ENCODE measurements around the gene SARM1.
"Not testable (repeated sequence)": the region's sequence is repeated elsewhere in the genome, so short reads cannot be mapped to it uniquely, and the experiment has no call there.

SARM1 gene

GRCh38 chr17:28397275-28397674, 25.8 kb downstream of the SARM1 start:
- DNase-seq, result no peak

- DNase-seq, result no peak
Observed at GRCh38 chr17:28397687-28398279, 26.3 kb downstream of the SARM1 start.

GRCh38 chr17:28398280-28398981, 26.9 kb downstream of the SARM1 start:
- DNase-seq, result no peak

GRCh38 chr17:28399808-28400207, 28.3 kb downstream of the SARM1 start:
- no peak for DNase-seq

- no peak for DNase-seq
Observed at GRCh38 chr17:28402224-28402630, 30.7 kb downstream of the SARM1 start.

- DNase-seq, result no peak
Observed at GRCh38 chr17:28402844-28403243, 31.4 kb downstream of the SARM1 start.

- no peak for DNase-seq
Observed at GRCh38 chr17:28404007-28404406, 32.5 kb downstream of the SARM1 start.

GRCh38 chr17:28404461-28404811, 32.9 kb downstream of the SARM1 start:
- no peak for DNase-seq

- DNase-seq, result no peak
Observed at GRCh38 chr17:28404812-28405570, 33.5 kb downstream of the SARM1 start.

- DNase-seq, result no peak
Observed at GRCh38 chr17:28405632-28406472, 34.4 kb downstream of the SARM1 start, which contains the start of gene SLC46A1. TSS of gene SLC46A1 (minus strand) at chr17:28406212. CDS start at chr17:28406114, 98 bp downstream.

GRCh38 chr17:28406473-28406814, 35.0 kb downstream of the SARM1 start:
- DNase-seq, result no peak

GRCh38 chr17:28407130-28407973, 35.9 kb downstream of the SARM1 start:
- DNase-seq, result no peak

- no peak for DNase-seq
Observed at GRCh38 chr17:28407974-28408306, 36.4 kb downstream of the SARM1 start.

GRCh38 chr17:28412099-28412498, 40.6 kb downstream of the SARM1 start:
- no peak for DNase-seq

- no peak for DNase-seq
Observed at GRCh38 chr17:28413804-28414203, 42.3 kb downstream of the SARM1 start.

- DNase-seq, result no peak
Observed at GRCh38 chr17:28415886-28416285, 44.4 kb downstream of the SARM1 start.

- DNase-seq, result no peak
Observed at GRCh38 chr17:28416703-28417311, 45.3 kb downstream of the SARM1 start.

GRCh38 chr17:28421787-28422305, 50.4 kb downstream of the SARM1 start:
- no peak for DNase-seq

GRCh38 chr17:28425206-28425605, 53.7 kb downstream of the SARM1 start:
- DNase-seq, result no peak

GRCh38 chr17:28426081-28426519, 54.6 kb downstream of the SARM1 start:
- no peak for DNase-seq

GRCh38 chr17:28427371-28427770, 55.9 kb downstream of the SARM1 start:
- DNase-seq, result no peak

- not testable (repeated sequence) for DNase-seq
Observed at GRCh38 chr17:28427982-28428381, 56.5 kb downstream of the SARM1 start.

All from activated gamma-delta T cell (primary cell).